Measurements from ENCODE around the gene MYO1F.
A peak's percentile ranks its signal among the peaks of the same experiment; 100 is the strongest.
"Not testable (repeated sequence)": the region's sequence is repeated elsewhere in the genome, so short reads cannot be mapped to it uniquely, and the experiment has no call there.

The MYO1F gene

DNA sequence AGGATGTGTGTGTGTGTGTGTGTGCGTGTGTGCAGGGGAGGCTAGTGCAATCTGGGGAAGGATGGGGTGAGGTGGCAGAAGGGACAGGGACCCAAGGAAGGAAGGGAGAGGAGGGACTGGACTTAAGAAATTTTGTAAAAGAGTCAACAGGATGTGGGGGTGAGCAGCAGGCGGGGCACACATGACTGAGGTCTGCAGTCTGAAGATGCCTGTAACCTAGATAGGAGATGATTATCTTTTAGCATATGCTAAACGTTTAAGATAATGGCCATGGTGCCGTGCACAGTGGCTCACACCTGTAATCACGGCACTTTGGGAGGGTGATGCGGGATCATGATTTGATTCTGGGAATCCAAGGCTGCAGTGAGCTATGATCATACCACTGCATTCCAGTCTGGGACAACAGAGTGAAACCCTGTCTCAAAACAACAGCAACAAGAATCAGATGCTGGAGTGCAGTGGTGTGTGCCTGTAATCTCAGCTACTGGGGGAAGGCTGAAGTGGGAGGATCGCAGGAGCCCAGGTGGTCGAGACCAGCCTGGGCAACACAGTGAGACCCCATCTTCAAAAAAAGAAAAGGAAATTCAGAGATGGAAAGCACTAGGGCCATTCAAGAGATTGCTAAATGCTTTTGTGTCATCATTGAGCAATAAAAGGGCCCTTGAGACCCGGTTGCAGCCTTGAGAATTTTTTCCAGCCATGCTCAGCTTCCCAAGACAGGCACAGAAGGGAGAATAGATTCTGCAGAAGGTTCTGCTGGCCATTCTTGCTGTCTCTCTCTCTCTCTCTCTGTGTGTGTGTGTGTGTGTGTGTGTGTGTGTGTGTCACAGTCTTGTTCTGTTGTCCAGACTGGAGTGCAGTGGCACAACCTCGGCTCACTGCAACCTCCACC is 59.4 kb downstream of the MYO1F start:
- DNase-seq (ENCODE audit: low read depth): no peak

DNA sequence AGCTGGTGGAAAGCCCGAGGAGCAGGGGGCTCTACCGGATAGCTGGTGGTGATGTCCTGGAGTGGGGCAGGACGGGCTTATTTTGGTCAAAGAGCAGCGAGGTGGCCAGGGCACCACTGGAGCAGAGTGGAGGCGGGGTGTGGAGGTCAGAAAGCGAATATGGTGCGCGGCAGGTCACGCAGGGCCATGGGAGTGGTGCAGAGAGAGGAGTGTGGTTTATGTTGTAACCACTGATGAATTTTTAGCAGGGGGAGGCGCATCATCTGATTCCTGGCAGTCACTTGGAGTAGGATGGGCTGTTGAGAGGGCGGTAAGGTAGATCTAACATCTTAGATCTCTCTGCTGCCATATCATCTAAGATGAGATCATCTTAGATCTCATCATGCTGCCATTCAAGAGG is 61.9 kb downstream of the MYO1F start:
- peak; percentile 24 for DNase-seq (ENCODE audit: low read depth)

DNA sequence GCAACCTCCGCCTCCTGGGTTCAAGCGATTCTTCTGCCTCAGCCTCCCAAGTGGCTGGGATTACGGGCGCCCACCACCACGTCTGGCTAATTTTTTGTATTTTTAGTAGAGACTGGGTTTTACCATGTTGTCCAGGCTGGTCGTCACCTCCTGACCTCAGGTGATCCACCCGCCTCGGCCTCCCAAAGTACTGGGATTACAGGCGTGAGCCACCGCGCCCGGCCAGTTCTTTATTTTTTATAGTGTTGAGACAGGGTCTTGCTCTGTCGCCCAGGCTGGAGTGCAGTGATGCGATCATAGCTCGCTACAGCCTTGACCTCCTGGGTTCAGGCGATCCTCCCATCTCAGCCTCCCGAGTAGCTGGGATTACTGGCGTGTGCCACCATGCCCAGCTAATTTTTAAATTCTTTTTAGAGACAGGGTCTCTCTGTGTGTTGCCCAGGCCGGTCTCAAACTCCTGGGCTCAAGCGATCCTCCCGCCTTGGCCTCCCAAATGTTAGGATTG is 62.7 kb downstream of the MYO1F start:
- DNase-seq (ENCODE audit: low read depth): not testable (repeated sequence)

DNA sequence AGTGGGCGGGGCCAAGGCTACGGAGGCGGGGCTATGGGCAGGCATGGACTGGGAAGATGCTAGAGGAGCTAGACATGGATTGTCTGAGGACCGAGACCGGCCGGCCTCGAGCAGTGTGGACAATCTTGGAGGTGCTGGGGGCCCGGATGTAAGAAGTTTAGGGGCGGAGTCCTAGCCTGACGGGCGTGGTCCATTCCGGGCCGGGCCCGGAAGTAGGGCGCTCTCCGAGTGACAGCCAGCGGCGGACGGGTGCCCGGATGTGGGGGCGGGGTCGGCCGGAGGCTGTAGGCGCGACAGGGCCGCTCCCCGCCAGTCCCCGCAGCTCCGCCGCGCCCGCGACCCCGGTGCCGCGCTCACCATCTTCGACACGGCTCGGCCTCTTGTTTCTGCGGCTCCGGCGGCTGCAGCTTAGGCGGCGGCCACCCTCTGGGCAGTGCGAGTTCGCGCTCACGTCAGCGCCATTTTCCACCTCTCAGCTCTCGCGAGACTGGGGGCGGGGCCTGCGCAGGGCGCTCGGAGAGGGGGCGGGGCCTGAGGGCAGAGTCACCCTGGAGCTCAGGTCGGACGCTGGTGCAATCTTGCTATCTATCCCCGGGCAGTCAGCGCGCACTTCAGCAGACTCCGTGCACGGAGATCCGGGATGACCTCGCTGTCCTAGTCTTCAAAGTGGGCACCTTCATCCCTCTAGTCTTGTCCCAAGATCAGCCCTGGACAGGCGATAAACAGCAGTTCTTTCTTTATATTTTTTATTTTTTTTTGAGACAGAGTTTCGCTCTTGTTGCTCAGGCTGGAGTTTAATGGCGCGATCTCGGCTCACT is 63.3 kb downstream of the MYO1F start, which contains the start of gene ZNF414:
Gene ZNF414, minus strand, starts transcription at position 481 of the 818 bp plus-strand sequence. Its CDS starts 121 bp downstream, at position 360.
- peak; percentile 95 for DNase-seq (ENCODE audit: low read depth)

DNA sequence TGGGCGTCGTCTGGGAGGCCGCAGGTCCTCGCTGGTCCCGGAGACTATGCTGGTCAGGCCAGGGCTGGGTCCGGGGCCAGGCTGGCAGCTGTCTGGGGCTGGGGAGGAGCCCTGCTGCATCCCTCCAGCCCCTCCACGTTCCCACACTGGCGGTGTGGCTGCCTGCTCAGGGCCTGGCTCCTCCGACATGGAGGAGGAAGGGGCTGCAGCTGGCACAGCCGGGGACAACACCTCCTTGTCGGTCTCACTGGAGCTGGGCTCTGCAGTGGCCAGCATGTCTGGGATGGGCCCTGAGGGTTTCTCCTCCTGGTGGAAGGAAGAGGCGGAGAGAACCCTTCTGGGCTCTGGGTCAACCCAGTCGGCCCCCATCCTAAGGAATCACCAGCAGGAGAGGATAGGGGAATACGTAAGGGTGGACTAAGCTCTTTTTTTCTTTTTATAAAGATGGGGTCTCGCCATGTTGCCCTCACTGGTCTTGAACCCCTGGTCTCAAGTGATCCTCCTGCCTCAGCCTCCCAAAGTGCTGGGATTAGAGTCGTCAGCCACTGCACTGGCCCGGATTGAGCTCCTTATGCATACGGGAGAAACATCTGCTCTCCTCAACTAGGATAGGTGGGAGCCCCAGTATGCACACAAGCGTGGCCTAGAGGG is 64.1 kb downstream of the MYO1F start:
- DNase-seq (ENCODE audit: low read depth): no peak

DNA sequence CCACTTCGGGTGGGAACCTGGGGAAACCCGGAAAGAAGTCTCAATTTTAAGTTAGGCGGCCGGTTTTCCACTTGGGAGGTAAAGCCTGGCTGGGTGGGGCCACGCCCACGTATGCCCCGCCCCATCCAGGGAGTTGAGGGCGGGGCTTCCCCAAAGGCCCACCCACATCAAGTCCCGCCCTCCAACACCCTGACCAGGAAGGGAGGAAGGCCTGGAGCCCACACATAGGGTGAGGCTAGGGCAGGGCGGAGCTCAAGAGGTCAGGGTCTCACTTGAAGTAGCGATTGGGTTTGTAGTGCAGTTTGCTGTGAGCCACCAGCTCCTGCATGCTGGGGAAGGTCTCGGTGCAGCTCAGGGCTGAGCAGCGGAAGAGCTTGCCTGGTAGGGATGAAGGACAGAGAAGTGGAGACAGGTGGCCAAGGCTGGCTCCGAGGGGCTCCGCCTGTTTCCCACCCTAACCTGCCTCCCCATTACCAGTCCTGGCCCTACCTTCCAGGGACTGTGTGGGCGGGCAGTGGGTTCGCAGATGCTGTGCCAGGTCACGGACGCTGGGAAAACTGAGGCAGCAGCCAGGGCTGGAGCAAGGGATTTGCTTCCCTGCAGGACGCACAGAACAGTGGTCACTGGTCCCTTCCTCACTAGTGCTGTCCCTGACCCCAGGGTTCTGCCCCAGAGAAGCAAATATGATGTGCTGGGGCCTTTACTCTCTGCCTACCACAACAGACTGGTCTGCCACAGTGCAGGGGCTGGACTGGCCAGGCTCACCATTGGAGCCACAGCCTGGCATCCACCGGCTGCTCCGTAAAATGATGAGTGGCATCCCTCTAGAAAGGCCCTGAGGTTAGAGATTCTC is 64.9 kb downstream of the MYO1F start:
- no peak for DNase-seq (ENCODE audit: low read depth)

DNA sequence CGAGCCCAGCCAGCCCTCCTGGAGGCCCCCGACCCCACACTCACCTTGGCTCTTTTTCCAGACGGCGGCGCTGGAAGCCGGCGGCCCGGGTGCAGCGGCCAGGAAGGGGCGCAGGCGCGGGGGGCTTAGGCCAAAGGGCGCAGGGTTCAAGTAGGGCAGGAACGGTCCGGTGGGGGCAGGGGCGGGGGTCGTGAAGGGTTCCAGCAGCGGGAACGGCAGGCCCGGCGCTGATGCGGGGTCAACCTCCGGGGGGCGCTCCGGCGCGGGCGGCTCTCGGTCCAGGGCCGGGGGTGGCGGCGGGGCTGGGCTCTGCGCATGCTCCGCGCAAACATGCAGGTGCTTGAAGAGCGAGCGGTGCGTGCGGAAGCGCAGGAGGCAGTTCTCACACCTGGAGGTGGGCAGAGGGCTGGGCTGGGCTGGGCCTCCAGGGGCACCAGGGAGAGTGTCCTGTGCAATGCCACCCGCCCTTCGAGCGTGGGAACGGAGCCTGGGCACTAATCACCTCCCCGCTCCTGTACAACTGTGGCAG is 65.6 kb downstream of the MYO1F start:
- no peak for DNase-seq (ENCODE audit: low read depth)

DNA sequence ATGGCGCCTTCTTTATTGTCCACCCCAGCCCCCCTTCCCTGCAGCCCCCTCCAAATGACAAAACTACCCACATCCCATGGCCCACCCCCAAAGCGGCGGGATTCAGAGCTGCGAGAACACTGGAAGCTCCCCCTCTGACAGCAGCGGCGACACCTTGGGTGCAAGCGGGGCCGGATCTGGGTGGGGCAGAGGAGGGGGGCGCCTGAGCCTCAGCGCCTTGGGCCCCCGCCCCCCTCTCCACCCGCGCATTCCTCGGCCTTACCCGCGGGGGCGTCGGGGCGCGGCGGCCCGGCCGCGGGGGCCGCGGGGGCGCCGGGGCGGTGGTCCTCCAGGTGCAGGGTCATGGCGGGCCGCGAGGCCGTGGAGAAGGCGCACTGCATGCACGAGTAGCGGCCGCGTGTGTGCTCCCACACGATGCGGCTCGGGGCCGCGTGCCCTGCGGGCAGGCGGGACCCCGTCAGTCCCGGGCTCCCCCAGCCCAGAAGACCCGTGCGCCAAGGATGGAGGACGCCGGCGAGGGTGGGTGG is 66.6 kb downstream of the MYO1F start:
- no peak for DNase-seq (ENCODE audit: low read depth)

DNA sequence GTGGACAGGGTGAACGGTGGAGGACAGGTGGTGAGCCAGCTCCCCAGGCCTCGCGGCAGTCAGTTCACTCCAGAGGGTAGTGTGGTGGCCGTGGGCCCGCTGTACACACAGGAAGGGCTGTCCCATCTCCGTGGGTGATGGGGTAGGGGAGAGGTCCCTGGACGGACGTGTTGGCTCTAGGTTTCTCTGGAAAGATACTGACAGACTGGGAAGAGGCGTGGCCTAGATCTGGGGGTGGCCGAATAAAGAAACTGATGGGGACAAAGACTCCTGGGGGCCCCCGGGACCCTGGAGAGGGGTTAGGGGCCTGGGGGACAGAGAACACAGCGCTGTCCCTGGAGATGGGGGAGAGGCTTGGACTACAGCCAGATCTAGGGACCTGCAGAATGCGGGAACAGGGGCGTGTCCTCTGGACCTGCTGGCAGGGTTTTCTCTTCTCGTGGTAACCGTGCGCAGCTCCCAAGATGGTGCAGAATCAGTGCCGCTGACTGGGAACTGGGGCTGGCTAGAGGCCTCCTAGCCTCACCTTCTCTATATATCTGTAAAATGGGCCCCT is 70.8 kb downstream of the MYO1F start:
- DNase-seq (ENCODE audit: low read depth): no peak

DNA sequence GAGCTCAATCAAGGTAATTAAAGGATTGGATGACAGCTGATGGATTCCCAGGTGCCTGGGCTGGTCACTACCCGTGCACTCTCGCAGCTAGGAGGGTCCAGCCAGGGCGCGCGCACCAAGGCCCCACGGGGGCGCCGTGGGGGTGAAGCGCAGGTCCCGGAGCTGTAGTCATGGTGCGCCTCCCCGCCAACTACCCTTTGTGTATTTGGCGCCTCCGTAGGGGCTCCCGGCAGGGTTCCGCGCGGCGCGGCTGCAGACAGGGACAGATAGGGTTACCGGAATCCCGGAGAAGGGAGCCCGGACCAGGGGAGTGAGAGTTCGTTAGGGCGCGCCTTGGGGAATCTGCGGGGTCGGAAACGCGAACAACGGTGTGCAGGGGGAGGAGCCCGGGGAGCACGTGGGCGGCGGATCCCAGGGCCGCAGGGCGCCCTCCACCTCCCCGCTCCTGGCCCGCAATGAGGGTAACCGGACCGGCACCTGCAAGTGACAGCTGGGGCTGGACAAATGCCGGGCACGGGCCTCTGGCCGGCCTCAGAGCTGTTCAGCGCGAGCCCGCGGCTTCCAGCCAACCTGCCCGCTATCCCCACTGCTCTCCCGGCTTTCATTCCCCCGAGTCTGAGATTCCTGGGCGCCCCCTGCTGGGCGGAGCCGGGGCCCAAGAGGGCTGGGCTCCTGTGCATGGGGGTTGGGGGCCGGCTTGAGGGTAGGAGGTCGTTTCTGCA is 71.4 kb downstream of the MYO1F start:
- peak; percentile 54 for DNase-seq (ENCODE audit: low read depth)

DNA sequence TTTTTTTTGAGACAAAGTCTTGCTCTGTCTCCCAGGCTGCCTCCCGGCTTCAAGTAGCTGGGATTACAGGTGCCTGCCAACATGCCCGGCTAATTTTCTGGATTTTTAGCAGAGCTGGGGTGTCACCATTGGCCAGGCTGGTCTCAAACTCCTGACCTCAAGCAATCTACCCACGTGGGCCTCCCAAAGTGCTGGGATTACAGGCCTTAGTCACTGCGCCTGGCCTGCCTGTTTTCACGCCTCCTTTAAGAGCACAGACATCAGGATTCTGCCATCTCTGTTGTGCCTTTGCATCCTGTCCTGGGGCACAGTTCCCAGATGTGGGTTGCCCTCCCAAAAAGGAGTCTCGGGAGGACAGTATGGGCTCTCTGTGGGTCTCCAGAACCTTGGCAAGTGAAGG is 72.3 kb downstream of the MYO1F start:
- no peak for DNase-seq (ENCODE audit: low read depth)

DNA sequence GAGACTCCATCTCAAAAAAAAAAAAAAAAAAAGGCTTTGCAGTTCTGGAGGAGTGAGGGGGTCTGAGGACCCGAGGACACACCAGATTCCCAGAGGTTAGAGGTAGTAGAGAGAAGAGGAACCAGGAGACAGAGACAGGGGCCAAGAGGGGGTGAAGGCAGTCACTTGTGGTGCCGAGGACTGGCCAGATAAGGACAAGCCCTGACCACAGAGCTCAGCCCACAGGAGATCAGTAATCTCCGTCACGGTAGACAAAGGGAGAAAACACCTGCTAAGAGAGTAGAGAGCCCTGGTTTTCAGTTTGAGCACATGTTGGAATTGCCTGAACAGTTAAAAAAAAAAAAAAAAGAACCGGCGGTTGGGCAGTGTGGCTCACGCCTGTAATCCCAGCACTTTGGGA is 73.1 kb downstream of the MYO1F start:
- no peak for DNase-seq (ENCODE audit: low read depth)

DNA sequence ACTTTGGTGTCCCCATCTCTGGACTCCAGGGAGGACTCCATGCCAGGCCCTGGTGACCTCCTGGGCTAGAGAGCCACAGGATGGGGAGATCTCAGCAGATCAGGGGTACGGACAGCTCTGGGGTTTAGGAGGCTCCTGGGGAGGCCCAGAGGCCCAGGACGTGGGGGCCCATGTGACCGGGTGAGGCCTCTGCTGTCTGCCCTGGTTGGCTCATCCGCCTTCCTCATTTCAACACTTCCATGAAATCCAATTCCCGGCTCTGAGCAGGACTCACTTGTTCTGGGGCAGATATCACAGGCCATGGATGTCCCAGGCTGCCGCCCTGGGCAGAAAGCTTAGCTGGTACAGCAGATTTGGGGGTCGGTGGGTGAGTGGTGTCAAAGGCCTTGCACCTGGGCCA is 73.7 kb downstream of the MYO1F start:
- DNase-seq (ENCODE audit: low read depth): no peak

DNA sequence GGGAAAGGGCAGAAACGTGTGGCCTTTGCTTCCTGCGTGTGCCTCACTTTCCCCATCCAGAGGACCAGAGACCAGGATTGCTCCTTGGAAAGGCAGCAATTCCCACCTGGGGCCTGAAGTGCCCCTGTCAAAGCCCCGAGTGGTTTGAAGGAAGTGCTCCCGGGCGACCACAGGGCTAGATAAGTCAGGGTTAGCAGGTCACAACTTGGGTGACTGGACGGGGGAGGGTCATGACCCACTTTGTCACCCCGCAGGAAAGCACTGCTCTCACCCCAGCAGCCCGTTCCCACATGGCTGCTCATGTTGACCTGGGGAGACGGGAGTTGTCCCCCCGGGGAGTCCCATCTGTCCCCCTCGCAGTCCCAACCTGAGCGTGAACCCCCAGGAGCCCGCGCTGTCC is 75.3 kb downstream of the MYO1F start:
- no peak for DNase-seq (ENCODE audit: low read depth)

DNA sequence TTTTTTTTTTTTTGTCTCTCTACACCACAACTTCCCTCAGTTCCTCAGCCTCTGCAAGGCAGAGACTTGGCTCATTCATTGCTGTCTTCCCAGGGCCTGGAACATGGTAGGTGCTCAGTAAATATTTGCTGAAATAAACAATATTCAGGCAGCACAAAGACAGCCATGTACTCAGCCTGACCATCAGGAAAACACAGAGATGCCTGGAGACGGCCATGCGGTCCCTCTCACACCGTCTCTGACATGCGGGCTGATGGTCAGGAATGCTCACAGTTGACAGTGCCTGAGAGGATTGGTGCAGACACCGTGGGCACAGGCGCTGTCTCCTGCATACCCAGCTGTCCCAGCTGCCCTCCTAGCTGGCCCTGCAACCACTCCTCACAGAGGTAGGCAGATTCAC is 75.7 kb downstream of the MYO1F start:
- DNase-seq (ENCODE audit: low read depth): no peak

DNA sequence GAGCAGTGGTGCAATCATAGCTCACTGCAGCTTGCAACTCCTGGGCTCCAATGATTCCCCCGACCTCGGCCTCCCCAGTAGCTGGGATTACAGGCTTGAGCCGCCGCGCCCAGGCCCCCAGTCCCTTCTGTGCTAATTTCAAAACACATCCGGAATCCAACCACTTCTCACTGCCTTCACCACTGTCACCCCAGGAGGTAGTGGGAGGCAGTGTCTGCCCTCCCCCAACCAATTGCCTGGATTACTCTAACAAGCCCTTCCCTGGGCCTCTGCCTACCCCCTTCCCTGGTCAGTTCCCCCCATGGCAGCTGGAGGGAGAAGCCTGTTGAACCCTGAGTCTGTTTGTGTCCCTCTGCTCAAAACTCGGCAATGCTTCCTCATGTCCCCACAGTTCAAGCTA is 77.1 kb downstream of the MYO1F start:
- no peak for DNase-seq (ENCODE audit: low read depth)

DNA sequence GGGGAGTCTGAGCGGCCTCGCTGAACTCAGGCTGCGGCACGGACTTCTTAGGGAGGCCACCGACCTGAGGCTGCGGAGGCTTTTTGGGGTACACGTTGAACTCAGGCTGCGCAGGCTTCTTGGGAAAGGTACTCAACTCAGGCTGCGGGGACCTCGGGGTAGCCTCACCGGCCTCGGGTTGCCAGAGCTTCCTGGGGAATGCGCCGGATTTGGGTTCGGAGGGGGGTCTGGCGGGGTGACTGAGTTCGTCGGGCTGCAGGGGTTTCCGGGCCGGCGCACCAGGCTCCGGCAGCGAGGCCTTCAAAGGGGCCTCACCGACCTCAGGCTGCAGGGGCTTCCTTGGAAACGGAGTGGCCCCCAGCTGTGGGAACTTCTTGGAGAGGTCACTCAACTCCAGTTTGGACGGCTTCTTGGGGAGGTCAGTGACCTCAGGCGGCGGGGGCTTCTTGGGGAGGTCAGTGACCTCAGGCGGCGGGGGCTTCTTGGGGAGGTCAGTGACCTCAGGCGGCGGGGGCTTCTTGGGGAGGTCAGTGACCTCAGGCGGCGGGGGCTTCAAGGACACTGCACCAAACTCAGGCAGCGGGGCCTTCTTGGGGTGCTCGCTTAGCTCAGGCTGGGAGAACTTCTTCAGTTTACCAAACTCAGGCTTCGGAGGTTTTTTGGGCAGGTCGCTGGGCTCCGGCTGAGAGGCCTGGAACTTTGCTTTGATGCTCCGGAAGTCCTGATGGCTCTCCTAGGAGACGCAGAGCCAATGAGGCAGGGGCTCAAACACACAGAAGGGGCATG is 78.0 kb downstream of the MYO1F start:
- DNase-seq (ENCODE audit: low read depth): no peak

DNA sequence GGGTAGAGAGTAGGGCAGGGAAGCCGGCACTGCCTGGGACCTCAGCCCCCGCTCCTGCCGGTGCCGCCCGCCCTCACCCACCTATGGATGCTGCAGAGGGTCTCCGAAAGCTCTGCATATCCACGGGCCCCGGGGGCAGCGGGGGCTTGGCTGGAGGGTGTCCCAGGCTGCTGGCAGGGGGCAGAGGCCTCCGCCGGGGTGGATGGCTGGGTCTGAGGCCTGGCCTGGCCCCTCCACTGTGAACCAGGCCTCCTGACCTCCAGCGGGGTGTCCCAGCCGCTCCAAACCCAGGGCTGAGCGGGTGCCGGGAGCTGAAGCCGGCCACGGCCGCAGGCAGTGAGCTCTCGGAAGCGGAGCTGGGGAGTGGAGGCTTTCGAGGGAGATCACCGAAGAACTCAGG is 78.9 kb downstream of the MYO1F start:
- DNase-seq (ENCODE audit: low read depth): no peak

DNA sequence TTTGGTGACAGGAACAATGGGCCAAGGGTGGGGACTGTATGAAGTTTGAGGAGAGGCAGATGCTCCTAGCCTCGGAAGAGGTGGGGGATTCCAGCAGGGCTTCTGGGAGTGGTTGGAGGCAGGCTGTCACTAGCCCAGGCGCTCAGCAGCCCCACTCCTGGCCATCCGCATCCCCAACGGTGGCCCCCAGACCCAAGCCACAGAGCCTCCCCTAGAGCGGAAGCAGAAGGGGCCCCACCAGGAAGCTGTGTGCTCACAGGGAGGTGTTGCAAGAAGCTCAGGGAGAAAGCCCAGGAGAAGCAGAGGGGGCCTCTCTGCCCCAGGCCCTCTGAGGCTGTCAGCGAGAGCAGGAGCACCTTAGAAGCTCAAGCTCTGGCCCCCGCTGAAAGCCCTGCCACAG is 83.1 kb downstream of the MYO1F start:
- no peak for DNase-seq (ENCODE audit: low read depth)

Data from T follicular helper cell (primary cell).